H1 (cell line): Measurements from ENCODE around the gene DRGX. TPM values are rescaled to one million over a fixed set of nuclear protein-coding genes. Genes with fewer than 3 reads are reported as not detected.

Experiments
- CTCF ChIA-PET: fragments of 300-600 bp; sonication (Branson Sonifier 250); formaldehyde crosslinking; loops from one replicate; lab custom pipeline; 2021; ENCODE audit not compliant: partially characterized antibody; lab: Charles Lee
- POLR2A ChIA-PET: fragments of 300-600 bp; sonication (Branson Sonifier 250); formaldehyde crosslinking; loops from one replicate; lab custom pipeline; 2021; ENCODE audit warnings: inconsistent platforms; ENCODE audit not compliant: partially characterized antibody; lab: Charles Lee
- DNase-seq, 2 experiments: peaks; one replicate each; pipeline versions ENCODE4 v3.0.0 to v3.0.0-alpha.2; 2010 to 2022; ENCODE audit warnings: low spot score in 2 of 2, low read depth in 1 of 2, mixed read lengths in 1 of 2
- FAIRE-seq: peaks from 2 replicates; lab custom pipeline; 2011; peaks lifted over from hg19 to GRCh38; lab: Jason Lieb, UNC
- H2AFZ ChIP-seq: 2 replicates; pipeline ENCODE4 v1.8.1; 2012; ENCODE audit warnings: low read length, inconsistent platforms
- H2AK5ac ChIP-seq: 2 replicates; pipeline ENCODE4 v1.6.1; 2013; ENCODE audit warnings: low read depth, low read length
- H2BK120ac ChIP-seq: replicated peaks from 2 replicates; pipeline ENCODE3; 2013; ENCODE audit warnings: low read depth, low read length, inconsistent platforms
- H2BK12ac ChIP-seq: 2 replicates; pipeline ENCODE4 v1.6.1; 2013; ENCODE audit warnings: low read depth, low read length
- H2BK15ac ChIP-seq: 2 replicates; pipeline ENCODE4 v1.6.1; 2013; ENCODE audit warnings: low read length
- H2BK20ac ChIP-seq: 2 replicates; pipeline ENCODE4 v1.6.1; 2013; ENCODE audit warnings: low read length
- H2BK5ac ChIP-seq: 2 replicates; pipeline ENCODE4 v1.6.1; 2013; ENCODE audit warnings: low read depth, low read length
- H3K14ac ChIP-seq: 2 replicates; pipeline ENCODE4 v1.6.1; 2013; ENCODE audit warnings: inconsistent platforms; ENCODE audit not compliant: insufficient read length
- H3K18ac ChIP-seq: 2 replicates; pipeline ENCODE4 v1.6.1; 2013; ENCODE audit warnings: low read length; ENCODE audit errors: extremely low read depth
- H3K23ac ChIP-seq: 2 replicates; pipeline ENCODE4 v1.6.1; 2013; ENCODE audit warnings: inconsistent platforms; ENCODE audit not compliant: insufficient read length
- H3K23me2 ChIP-seq: 2 replicates; pipeline ENCODE4 v1.6.1; 2013; ENCODE audit warnings: low read depth, low read length
- H3K27ac ChIP-seq: 2 replicates; pipeline ENCODE4 v1.6.1; 2011; ENCODE audit warnings: low read depth, low read length, inconsistent platforms
- H3K27me3 ChIP-seq, 4 experiments: replicated peaks in 1 of 4; 1 replicate in 1 of 4; 2 replicates in 3 of 4; pipeline versions ENCODE4 v1.6.1 to v1.8.1; 2011 to 2013; ENCODE audit warnings: low read length in 3 of 4, mild to moderate bottlenecking in 3 of 4, inconsistent platforms in 2 of 4, mixed read lengths in 2 of 4, moderate library complexity in 1 of 4; ENCODE audit not compliant: control insufficient read depth in 3 of 4, insufficient read depth in 3 of 4; ENCODE audit errors: extremely low read depth in 1 of 4
- H3K36me3 ChIP-seq, 4 experiments: 2 replicates each; pipeline versions ENCODE4 v1.6.1 to v1.8.1; 2011 to 2013; ENCODE audit warnings: mild to moderate bottlenecking in 4 of 4, low read length in 3 of 4, moderate library complexity in 2 of 4, control low read depth in 1 of 4, inconsistent platforms in 1 of 4; ENCODE audit not compliant: insufficient read depth in 4 of 4, control insufficient read depth in 2 of 4
- H3K4ac ChIP-seq: replicated peaks from 2 replicates; pipeline ENCODE3; 2013; ENCODE audit warnings: low read length, low read depth, mixed read lengths, inconsistent platforms; ENCODE audit not compliant: insufficient read length
- H3K4me1 ChIP-seq, 4 experiments: replicated peaks in 1 of 4; 1 replicate in 1 of 4; 2 replicates in 3 of 4; pipeline versions ENCODE4 v1.6.1 to v1.8.1; 2011 to 2013; ENCODE audit warnings: low read length in 3 of 4, inconsistent platforms in 2 of 4, mixed read lengths in 1 of 4; ENCODE audit not compliant: insufficient read depth in 4 of 4, control insufficient read depth in 3 of 4
- H3K4me2 ChIP-seq, 2 experiments: 2 replicates each; pipeline versions ENCODE4 v1.6.1 to v1.8.1; 2011 to 2013; ENCODE audit warnings: low read depth in 2 of 2, low read length in 2 of 2, control low read depth in 1 of 2, inconsistent platforms in 1 of 2, mild to moderate bottlenecking in 1 of 2; ENCODE audit not compliant: insufficient read depth in 1 of 2
- H3K4me3 ChIP-seq, 4 experiments: fragments of 200-600, 300-600 bp in 1 of 4; sonication (generic), shearing (Covaris generic), sonication (Bioruptor Twin) in 1 of 4; 2 replicates each; pipeline versions ENCODE4 v1.5.1 to v1.8.1; 2011 to 2016; ENCODE audit warnings: low read length in 4 of 4, low read depth in 3 of 4, control low read depth in 2 of 4, inconsistent platforms in 2 of 4, mild to moderate bottlenecking in 2 of 4, mixed read lengths in 1 of 4, moderate library complexity in 1 of 4; ENCODE audit not compliant: insufficient read depth in 2 of 4; ENCODE audit errors: extremely low read depth in 1 of 4
- H3K56ac ChIP-seq: replicated peaks from 2 replicates; pipeline ENCODE3; 2013; ENCODE audit warnings: low read depth, mild to moderate bottlenecking, mixed read lengths, low read length, inconsistent platforms; ENCODE audit not compliant: insufficient read length
- H3K79me1 ChIP-seq: 2 replicates; pipeline ENCODE4 v1.6.1; 2013; ENCODE audit warnings: low read depth, low read length, control low read depth
- H3K79me2 ChIP-seq, 2 experiments: 2 replicates each; pipeline versions ENCODE4 v1.6.1 to v1.8.1; 2012 to 2013; ENCODE audit warnings: low read length in 2 of 2, mild to moderate bottlenecking in 2 of 2, inconsistent platforms in 1 of 2; ENCODE audit not compliant: insufficient read depth in 2 of 2, control insufficient read depth in 1 of 2
- H3K9ac ChIP-seq, 4 experiments: replicated peaks in 1 of 4; 1 replicate in 1 of 4; 2 replicates in 3 of 4; pipeline versions ENCODE4 v1.6.1 to v1.8.1; 2011 to 2013; ENCODE audit warnings: low read depth in 3 of 4, low read length in 3 of 4, control low read depth in 2 of 4, mild to moderate bottlenecking in 2 of 4, moderate library complexity in 2 of 4, inconsistent platforms in 1 of 4; ENCODE audit errors: extremely low read depth in 1 of 4
- H3K9me3 ChIP-seq, 2 experiments: 2 replicates each; pipeline versions ENCODE4 v1.6.1 to v1.8.1; 2012 to 2013; ENCODE audit warnings: mild to moderate bottlenecking in 2 of 2, moderate library complexity in 2 of 2, control low read depth in 1 of 2, inconsistent platforms in 1 of 2, low read depth in 1 of 2, low read length in 1 of 2, mixed read lengths in 1 of 2; ENCODE audit not compliant: insufficient read depth in 2 of 2
- H4K20me1 ChIP-seq, 2 experiments: replicated peaks in 1 of 2; 2 replicates each; pipeline versions ENCODE3 to v1.8.1; 2011 to 2013; ENCODE audit warnings: inconsistent platforms in 2 of 2, low read length in 2 of 2, mild to moderate bottlenecking in 1 of 2; ENCODE audit not compliant: insufficient read depth in 2 of 2, control insufficient read depth in 1 of 2
- H4K5ac ChIP-seq: 2 replicates; pipeline ENCODE4 v1.6.1; 2013; ENCODE audit warnings: low read length, low read depth, mixed read lengths, inconsistent platforms; ENCODE audit not compliant: insufficient read length
- H4K8ac ChIP-seq: 2 replicates; pipeline ENCODE4 v1.8.0; 2013; ENCODE audit warnings: mild to moderate bottlenecking, moderate library complexity, low read length, inconsistent platforms; ENCODE audit not compliant: insufficient read depth; ENCODE audit errors: extremely low read depth
- H4K91ac ChIP-seq: replicated peaks from 2 replicates; pipeline ENCODE3; 2013; ENCODE audit warnings: low read length, mixed read lengths, inconsistent platforms; ENCODE audit not compliant: insufficient read length
- BCL11A ChIP-seq, 2 experiments: IDR thresholded peaks; one replicate each; pipeline ENCODE4 v1.6.1; 2011; ENCODE audit warnings: low read depth in 2 of 2, low read length in 2 of 2, mild to moderate bottlenecking in 2 of 2
- HDAC6 ChIP-seq: IDR thresholded peaks from one replicate; pipeline ENCODE4 v1.7.1; 2012; ENCODE audit warnings: low read depth, mild to moderate bottlenecking, inconsistent platforms, low read length, moderate library complexity
- RAD21 ChIP-seq, 2 experiments: IDR thresholded peaks in 1 of 2; conservative IDR thresholded peaks in 1 of 2; 2 replicates each; pipeline ENCODE4 v1.6.1; 2011; ENCODE audit warnings: low read depth in 2 of 2, low read length in 2 of 2, improper control_type of control experiment in 1 of 2, inconsistent platforms in 1 of 2, mild to moderate bottlenecking in 1 of 2, moderate library complexity in 1 of 2
- RFX5 ChIP-seq: IDR thresholded peaks from 2 replicates; pipeline ENCODE4 v1.6.1; 2011; ENCODE audit warnings: low read depth, low read length, improper control_type of control experiment, borderline replicate concordance
- SRF ChIP-seq: IDR thresholded peaks from 2 replicates; pipeline ENCODE4 v1.6.1; 2011; ENCODE audit warnings: mild to moderate bottlenecking, low read depth, low read length, moderate library complexity
- SUZ12 ChIP-seq: fragments of 200-600 bp; sonication (generic); IDR thresholded peaks from 2 replicates; pipeline ENCODE4 v1.6.1; 2012; ENCODE audit warnings: mild to moderate bottlenecking, inconsistent platforms, low read length, moderate library complexity, mixed read lengths
- TAF1 ChIP-seq: IDR thresholded peaks from 2 replicates; pipeline ENCODE4 v1.6.1; 2011; ENCODE audit warnings: mild to moderate bottlenecking, low read depth, low read length
- ZNF274 ChIP-seq: IDR thresholded peaks from 2 replicates; pipeline ENCODE4 v1.7.0; 2012; ENCODE audit warnings: low read length, borderline replicate concordance; ENCODE audit errors: extremely low read depth
- WGBS, 2 experiments: shearing (Covaris generic) in 1 of 2; methylation state at CpG; one replicate each; pipeline versions ENCODE4 v1.1.6 to v1.1.7; 2013 to 2015; ENCODE audit warnings: low lambda C conversion rate in 2 of 2, mixed read lengths in 2 of 2, inconsistent platforms in 1 of 2, low coverage in 1 of 2, missing lambda C conversion rate in 1 of 2; ENCODE audit not compliant: insufficient replicate concordance in 2 of 2, insufficient coverage in 1 of 2, insufficient read length in 1 of 2; ENCODE audit errors: extremely low coverage in 1 of 2, missing lambda C conversion rate in 1 of 2; 5-methylcytosine and 5-hydroxymethylcytosine counted together
- polyA plus RNA-seq, 7 experiments: library from polyadenylated mRNA; depleted of rRNA in 3 of 7; stranded (reverse) in 5 of 7; unstranded in 2 of 7; fragments of >200 nt in 5 of 7; fragments of 200-250 nt in 2 of 7; gene quantifications; 1 replicate in 5 of 7; 2 replicates in 1 of 7; 4 replicates in 1 of 7; pipeline versions ENCODE4 v1.2.1 to v1.2.3, GENCODE V29; 2011 to 2013; ENCODE audit warnings: missing spikeins in 2 of 7, mixed read lengths in 2 of 7
- total RNA-seq: library from RNA; stranded (reverse); fragmentation: NEBNext Ultra II Directional; extraction: Animal tissue kit (Norgen Biotek cat#: 25700); gene quantifications from 2 replicates; pipeline ENCODE4 v1.2.1, GENCODE V29; 2021
- TF ChIP-seq, protein P1 (sequence below), 3 experiments: IDR thresholded peaks; 1 replicate in 2 of 3; 2 replicates in 1 of 3; pipeline versions ENCODE4 v1.5.1 to v1.6.1; 2011; ENCODE audit warnings: low read length in 3 of 3, mild to moderate bottlenecking in 3 of 3, inconsistent platforms in 2 of 3, low read depth in 1 of 3, moderate library complexity in 1 of 3; ENCODE audit not compliant: insufficient read depth in 1 of 3; ENCODE audit errors: control extremely low read depth in 1 of 3
- TF ChIP-seq, protein P2 (sequence below): IDR thresholded peaks from 2 replicates; pipeline ENCODE4 v1.6.1; 2012; ENCODE audit warnings: inconsistent platforms

The DRGX gene
- total and polyA plus RNA-seq, 2 of the 8 experiments (the other 6 are each of a cell fraction or from before 2014, with no cell fraction given) = not detected

DNA sequence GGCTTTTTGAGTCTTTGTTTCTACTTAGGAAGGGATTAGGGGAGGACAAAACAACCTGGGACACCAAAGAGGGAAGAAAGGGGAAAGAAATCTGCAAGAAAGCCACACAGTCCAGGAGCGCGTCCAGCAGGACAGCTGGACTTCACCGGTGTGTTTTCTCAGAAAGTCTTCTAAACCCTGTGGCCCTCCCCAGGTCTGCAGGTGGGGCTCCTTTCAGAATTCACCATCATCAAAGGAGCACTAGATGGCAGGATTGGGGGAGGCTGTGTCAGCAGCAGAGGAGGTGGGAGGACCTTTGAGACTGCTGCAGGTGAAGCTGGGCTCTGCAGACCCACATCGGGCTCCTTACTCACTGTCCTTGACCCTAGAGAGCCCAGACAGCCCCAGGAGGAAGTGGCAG lies 13.9 kb upstream of the DRGX start:
- Histone ChIP-seq H3K9me3 (no peaks in the 10 kb centered on the region), H4K5ac (no peak overlapping the region), H3K23me2 (peaks cover 1% of the 10 kb centered on the region; the same call in 1 of the 2 replicates), H3K79me2 (no peaks in the 10 kb centered on the region), H4K91ac (no peak overlapping the region), H3K14ac (no peak overlapping the region), H3K27ac (no peak overlapping the region), H3K9ac (no peak overlapping the region), H3K4me3 (no peak overlapping the region), H2AK5ac (no peak overlapping the region), H3K27me3 (no peaks in the 10 kb centered on the region; a peak in 1 of 7 replicates), H3K4me2 (no peak overlapping the region), H3K36me3 (no peaks in the 10 kb centered on the region), H4K20me1 (no peaks in the 10 kb centered on the region), H2BK15ac (no peak overlapping the region), H3K4me1 (peaks cover 0 to 11% (median 4%) of the 10 kb centered on the region in 4 experiments; a peak in 4 of 7 replicates), H3K79me1 (no peaks in the 10 kb centered on the region), H2AFZ (no peak overlapping the region), H3K56ac (no peak overlapping the region), H2BK20ac (no peak overlapping the region), H2BK5ac (no peak overlapping the region), H2BK120ac (no peak overlapping the region), H3K4ac (no peak overlapping the region), H4K8ac (no peak overlapping the region), H2BK12ac (no peak overlapping the region), H3K18ac (peak overlapping the region; percentile 32; the same call in 1 of the 2 replicates), H3K23ac (no peak overlapping the region)
- CTCF ChIA-PET = interaction anchor here (0.7 to 10.4 kb wide), 10 partner anchors 9 to 128 kb away, joined by 3 to 261 read pairs (median 10); no protein-coding TSS in a partner anchor
- no peak for FAIRE-seq
- WGBS, 2 experiments = 96% methylated on average over 4 of the region's 4 CpGs; no CpG with 5 or more reads in 1 of the 2 experiments
- DNase-seq = no peak
- POLR2A ChIA-PET = no interaction called here
- TF ChIP-seq RFX5 = no peak
- no peak for TF ChIP-seq SUZ12
- TF ChIP-seq BCL11A (IDR thresholded peaks at IDR 0.05; ENCODE audit: low read depth in 2 of 2, low read length in 2 of 2) = no peak
- no peak for TF ChIP-seq ZNF274
- peak; percentile 8 to 33; a peak in 2 of 4 replicates for TF ChIP-seq RAD21 (IDR thresholded peaks at IDR 0.05 in 1 of 2, conservative IDR thresholded peaks at IDR 0.05 in 1 of 2; ENCODE audit: low read depth in 2 of 2, low read length in 2 of 2)
- TF ChIP-seq, protein P1, sequence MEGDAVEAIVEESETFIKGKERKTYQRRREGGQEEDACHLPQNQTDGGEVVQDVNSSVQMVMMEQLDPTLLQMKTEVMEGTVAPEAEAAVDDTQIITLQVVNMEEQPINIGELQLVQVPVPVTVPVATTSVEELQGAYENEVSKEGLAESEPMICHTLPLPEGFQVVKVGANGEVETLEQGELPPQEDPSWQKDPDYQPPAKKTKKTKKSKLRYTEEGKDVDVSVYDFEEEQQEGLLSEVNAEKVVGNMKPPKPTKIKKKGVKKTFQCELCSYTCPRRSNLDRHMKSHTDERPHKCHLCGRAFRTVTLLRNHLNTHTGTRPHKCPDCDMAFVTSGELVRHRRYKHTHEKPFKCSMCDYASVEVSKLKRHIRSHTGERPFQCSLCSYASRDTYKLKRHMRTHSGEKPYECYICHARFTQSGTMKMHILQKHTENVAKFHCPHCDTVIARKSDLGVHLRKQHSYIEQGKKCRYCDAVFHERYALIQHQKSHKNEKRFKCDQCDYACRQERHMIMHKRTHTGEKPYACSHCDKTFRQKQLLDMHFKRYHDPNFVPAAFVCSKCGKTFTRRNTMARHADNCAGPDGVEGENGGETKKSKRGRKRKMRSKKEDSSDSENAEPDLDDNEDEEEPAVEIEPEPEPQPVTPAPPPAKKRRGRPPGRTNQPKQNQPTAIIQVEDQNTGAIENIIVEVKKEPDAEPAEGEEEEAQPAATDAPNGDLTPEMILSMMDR (IDR thresholded peaks at IDR 0.05; ENCODE audit: control extremely low read depth in 1 of 3, insufficient read depth in 1 of 3, low read depth in 1 of 3, low read length in 3 of 3) = peak in 2 of 3 experiments; percentile 8 to 22; a peak in 2 of 4 replicates
- no peak for TF ChIP-seq HDAC6
- TF ChIP-seq, protein P2, sequence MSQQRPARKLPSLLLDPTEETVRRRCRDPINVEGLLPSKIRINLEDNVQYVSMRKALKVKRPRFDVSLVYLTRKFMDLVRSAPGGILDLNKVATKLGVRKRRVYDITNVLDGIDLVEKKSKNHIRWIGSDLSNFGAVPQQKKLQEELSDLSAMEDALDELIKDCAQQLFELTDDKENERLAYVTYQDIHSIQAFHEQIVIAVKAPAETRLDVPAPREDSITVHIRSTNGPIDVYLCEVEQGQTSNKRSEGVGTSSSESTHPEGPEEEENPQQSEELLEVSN = no peak
- TF ChIP-seq TAF1 = no peak
- TF ChIP-seq SRF = no peak
